Left kidney (tissue), 8 donors: ENCODE data around the gene PRAMEF18. TPM values are rescaled to one million over a fixed set of nuclear protein-coding genes. Genes with fewer than 3 reads are reported as not detected.
"Not testable (repeated sequence)": the region's sequence is repeated elsewhere in the genome, so short reads cannot be mapped to it uniquely, and the experiment has no call there.

Source experiments
- DNase-seq: peaks from one replicate; pipeline ENCODE4 v3.0.0-alpha.2; 2013
- long read RNA-seq, 8 donors: transcript quantifications; one replicate each; lab custom pipeline, GENCODE V29; 2026
- polyA plus RNA-seq: library from polyadenylated mRNA; unstranded; fragments of 120-200 nt; gene quantifications from one replicate; pipeline ENCODE4 v1.2.1, GENCODE V29; 2013; ENCODE audit not compliant: insufficient read length

PRAMEF18 gene, protein sequence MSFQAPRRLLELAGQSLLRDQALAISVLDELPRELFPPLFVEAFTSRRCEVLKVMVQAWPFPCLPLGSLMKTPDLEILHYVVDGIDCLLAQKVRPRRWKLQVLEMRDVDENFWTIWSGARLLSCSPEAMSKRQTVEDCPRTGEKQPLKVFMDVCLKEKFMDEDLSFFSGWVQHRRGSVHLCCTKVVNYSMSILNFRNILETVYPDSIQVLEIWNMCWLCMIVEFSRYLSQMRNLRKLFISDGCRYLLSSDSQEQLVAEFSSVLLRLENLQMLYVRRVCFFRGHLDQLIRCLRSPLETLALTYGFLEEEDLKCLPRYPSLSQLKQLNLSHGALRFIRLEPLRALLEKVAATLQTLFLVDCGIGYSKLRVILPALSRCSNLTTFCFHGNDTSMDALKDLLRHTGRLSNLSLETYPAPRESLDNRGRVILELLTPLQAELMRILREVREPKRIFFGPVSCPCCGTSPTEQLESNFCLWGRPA
- polyA plus RNA-seq: not detected
- long read RNA-seq, donor 1: 0 reads
- long read RNA-seq, donor 2: 0 reads
- long read RNA-seq, donor 3: 0 reads
- long read RNA-seq, donor 4: 0 reads
- long read RNA-seq, donor 5: 0 reads
- long read RNA-seq, donor 6: 0 reads
- long read RNA-seq, donor 7: 0 reads
- long read RNA-seq, donor 8: 0 reads

GRCh38 chr1:13225675-13226204, at the start of gene PRAMEF18:
Gene PRAMEF18 (minus strand): TSS chr1:13226154. CDS start chr1:13226106, 48 bp downstream.
- not testable (repeated sequence) for DNase-seq

DNA sequence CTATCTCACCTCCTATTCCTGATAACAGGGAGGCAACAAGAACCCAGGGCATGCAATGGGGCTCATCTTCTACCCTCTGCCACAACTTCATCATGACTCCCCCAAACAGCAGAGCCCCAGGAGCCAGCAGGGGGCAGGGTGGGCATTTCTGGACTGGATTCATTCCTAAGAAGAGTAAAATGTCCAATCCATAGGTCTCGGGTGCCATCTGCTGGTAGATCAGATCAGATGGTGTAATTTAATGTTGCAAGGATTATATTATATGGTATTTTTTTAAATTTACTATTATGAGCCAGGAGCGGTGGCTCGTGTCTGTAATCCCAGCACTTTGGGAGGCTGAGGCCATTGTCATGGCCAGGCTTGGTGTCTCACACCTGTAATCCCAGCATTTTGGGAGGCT, 39.2 kb upstream of the PRAMEF18 start:
- not testable (repeated sequence) for DNase-seq

- not testable (repeated sequence) for DNase-seq
Measured at GRCh38 chr1:13253898-13254297, 27.9 kb upstream of the PRAMEF18 start, which contains the start of gene PRAMEF5. Gene PRAMEF5 (plus strand): TSS chr1:13254198. CDS start chr1:13259269, 5,071 bp downstream.

DNA sequence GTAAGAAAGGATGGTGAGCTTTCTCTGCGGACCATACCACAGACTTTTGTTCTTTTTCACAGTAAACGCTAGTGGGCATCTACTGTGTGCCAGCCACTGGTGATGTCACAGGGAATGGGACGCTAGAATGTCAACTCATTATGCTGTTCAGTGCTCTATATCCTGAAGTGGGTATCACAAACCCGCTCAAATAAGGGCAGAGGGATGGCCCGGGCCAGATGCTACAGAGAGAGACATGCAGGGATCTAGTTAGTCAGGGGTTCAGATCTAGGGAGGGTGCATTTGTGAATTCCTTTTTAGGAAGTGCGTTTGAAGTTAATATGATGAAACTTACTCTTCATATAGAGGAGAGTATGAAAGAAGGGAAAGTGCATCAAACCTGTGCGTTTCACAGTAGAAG, 21.2 kb upstream of the PRAMEF18 start:
- not testable (repeated sequence) for DNase-seq

DNA sequence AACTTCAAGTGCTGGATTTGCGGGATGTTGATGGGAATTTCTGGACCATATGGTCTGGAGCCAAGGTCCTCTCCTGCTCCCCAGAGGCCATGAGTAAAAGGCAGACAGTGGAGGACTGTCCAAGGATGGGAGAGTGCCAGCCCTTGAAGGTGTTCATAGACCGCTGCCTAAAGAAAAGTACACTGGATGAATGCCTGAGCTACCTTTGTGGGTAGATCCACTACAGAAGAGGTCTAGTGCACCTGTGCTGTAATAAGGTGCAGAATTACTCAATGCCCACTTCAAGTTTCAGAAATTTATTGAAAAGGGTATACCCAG, 20.6 kb upstream of the PRAMEF18 start:
- not testable (repeated sequence) for DNase-seq

GRCh38 chr1:13245841-13246553, 20.0 kb upstream of the PRAMEF18 start:
- not testable (repeated sequence) for DNase-seq

- not testable (repeated sequence) for DNase-seq
Measured at GRCh38 chr1:13243536-13244263, 17.7 kb upstream of the PRAMEF18 start.

DNA sequence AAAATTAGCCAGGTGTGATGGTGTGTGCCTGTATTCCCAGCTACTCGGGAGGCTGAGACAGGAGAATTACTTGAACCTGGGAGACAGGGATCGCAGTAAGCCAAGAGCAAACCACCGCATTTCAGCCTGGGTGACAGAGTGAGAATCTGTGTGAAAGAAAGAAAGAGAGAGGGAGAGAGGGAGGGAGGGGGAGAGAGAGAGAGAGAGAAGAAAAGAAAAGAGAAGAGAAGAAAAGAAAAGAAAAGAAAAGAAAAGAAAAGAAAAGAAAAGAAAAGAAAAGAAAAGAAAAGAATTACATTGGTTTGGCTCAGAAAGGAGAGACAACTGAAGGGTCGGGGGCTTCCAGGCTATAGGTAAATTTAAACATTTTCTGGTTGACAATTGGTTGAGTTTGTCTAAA, 13.7 kb upstream of the PRAMEF18 start:
- not testable (repeated sequence) for DNase-seq

DNA sequence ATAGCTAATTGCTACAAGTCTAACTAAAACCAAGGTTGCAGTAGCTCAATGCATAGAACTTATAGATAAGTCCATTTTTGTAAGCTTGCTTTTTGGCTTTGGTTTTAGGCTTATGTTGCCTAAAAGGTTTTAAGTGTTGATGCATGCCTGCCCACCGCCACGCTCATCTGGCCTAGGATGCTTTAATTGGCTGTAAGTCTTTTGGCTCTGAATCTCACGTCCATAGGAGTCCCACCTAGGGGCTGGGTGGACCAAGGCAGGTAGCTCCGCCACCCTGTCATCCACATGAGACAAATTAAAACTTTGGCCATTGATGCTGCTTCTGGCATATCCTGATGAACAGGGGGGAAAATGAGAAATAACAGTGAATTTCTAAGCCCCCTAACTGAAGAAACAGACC, 11.6 kb upstream of the PRAMEF18 start:
- not testable (repeated sequence) for DNase-seq

GRCh38 chr1:13234057-13234456, 8.1 kb upstream of the PRAMEF18 start:
- DNase-seq: peak; percentile 3

DNA sequence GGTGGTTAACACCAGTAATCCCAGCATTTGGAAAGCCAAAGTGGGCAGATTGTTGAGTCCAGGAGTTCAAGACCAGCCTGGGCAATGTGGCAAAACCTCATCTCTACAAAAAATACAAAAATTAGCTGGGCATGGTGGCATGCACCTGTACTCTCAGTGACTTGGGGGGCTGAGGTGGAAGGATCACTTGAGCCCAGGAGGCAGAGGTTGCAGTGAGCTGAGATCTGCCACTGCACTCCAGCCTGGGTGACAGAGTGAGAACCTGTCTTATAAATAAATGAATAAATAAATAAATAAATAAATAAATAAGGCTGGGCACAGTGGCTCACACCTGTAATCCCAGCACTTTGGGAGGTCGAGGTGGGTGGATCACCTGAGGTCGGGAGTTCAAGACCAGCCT, 6.1 kb upstream of the PRAMEF18 start:
- DNase-seq: not testable (repeated sequence)

GRCh38 chr1:13231061-13231750, 5.3 kb upstream of the PRAMEF18 start:
- not testable (repeated sequence) for DNase-seq

- DNase-seq: not testable (repeated sequence)
Measured at GRCh38 chr1:13230601-13231000, 4.6 kb upstream of the PRAMEF18 start.

DNA sequence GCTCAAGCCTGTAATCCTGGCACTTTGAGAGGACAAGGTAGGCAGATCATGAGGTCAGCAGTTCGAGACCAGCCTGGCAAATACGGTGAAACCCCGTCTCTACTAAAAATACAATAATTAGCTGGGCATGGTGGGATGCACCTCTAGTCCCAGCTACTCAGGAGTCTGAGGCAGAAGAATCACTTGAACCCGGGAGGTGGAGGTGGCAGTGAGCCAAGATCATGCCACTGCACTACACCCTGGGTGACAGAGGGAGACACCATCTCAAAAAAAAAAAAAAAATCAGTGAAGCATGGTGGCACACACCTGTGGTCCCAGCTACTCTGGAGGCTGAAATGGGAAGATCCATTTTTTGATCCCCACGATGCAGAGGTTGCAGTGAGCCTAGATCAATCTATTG, 4.1 kb upstream of the PRAMEF18 start:
- not testable (repeated sequence) for DNase-seq

- no peak for DNase-seq
Measured at GRCh38 chr1:13228343-13228781, 2.4 kb upstream of the PRAMEF18 start.

GRCh38 chr1:13227271-13228055, 1.5 kb upstream of the PRAMEF18 start:
- DNase-seq: not testable (repeated sequence)

DNA sequence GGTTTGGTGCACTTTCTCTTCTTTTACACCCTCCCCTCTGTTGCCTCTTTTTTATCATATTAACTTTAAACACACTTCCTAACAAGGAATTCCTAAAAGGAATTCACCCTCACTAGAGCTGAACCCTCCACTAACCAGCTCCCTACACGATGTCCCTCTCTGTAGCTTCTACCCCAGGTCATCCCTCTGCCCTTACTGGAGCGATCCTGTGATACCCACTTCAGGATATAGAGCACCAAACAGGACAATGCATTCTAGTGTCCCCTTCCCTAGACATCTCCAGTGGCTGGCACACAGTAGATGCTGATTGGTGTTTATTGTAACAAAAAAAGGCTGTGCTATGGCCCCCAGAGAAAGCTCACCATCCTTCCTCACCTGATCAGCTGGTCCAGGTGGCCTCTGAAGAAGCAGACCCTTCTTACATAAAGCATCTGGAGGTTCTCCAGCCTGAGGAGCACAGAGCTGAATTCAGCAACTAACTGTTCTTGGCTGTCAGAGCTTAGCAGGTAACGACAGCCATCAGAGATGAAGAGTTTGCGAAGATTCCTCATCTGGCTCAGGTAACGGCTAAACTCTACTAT, 1.4 kb downstream of the PRAMEF18 start:
- no peak for DNase-seq

GRCh38 chr1:13222788-13223187, 3.2 kb downstream of the PRAMEF18 start:
- DNase-seq: not testable (repeated sequence)

DNA sequence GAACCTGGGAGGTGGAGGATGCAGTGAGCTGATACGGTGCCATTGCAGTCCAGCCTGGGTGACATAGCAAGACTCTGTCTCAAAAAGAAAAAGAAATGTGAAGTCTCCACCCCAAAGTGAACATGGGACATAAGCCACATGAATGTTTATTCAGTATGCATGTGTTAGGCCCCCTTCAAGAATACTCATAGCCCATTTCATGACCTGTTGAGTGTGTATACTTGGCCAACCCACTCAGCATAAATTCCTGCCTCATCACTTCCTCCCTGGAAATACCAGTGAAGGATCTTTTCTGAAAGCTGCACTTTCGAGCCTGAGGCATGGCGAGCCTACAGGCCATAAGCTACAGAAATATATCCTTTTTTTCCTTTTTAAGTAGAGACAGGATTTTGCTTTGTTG, 6.8 kb downstream of the PRAMEF18 start:
- DNase-seq: not testable (repeated sequence)

DNA sequence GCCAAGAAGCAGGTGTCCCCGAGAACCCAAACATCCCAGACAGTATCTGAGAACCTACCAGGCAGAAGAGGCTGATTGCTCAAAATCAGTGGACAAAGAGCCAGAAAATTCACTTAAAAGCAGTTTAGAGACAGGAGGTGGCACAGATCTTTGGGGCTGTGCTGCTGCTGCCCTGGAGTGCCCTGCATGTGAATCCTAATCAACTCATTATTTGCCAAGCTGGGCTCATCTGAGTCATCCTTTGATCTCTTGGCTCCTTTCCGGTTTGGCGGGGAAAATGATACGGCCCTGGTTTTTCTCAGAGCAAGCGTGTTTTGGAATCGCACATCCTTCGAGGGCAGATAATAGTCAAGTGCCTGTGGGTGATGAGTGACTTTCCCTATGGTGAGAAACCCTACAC, 9.3 kb downstream of the PRAMEF18 start:
- not testable (repeated sequence) for DNase-seq
